ENCODE data around the gene ADORA2B.
"Not testable (repeated sequence)": the region's sequence is repeated elsewhere in the genome, so short reads cannot be mapped to it uniquely, and the experiment has no call there.

Gene ADORA2B

DNA sequence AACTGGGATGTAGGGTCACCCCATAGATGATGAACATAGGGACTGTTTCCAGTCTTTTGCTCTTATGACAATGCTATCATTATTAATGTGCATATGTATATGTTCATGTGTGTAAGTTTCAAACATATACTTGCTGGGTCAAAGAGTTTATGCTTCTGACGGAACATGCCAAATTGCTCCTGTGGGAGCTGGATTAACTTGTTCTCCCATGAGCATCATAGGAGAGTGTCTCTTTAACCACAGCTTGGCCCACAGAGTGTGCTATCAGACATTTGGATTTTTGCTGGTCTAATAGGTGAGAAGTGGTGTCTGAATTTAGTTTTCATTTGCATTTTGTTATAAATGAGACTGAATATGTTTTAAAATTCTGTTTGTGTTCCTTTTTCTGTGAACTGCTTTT is 22.3 kb upstream of the ADORA2B start:
- no peak overlapping the region for H3K27ac ChIP-seq (ENCODE audit: low read length)
- H3K9me3 ChIP-seq (ENCODE audit: control insufficient read depth in 1 of 2, low read length in 2 of 2): no peaks in the 10 kb centered on the region
- H3K27me3 ChIP-seq (ENCODE audit: low read depth, low read length): no peaks in the 10 kb centered on the region
- H3K36me3 ChIP-seq (ENCODE audit: control insufficient read depth in 1 of 2, insufficient read depth in 2 of 2, low read length in 2 of 2): no peaks in the 10 kb centered on the region
- H3K4me3 ChIP-seq (ENCODE audit: low read depth in 1 of 2, low read length in 2 of 2): no peak overlapping the region
- H3K4me1 ChIP-seq (ENCODE audit: control insufficient read depth in 1 of 2, insufficient read depth in 2 of 2, low read length in 2 of 2): peaks cover 0 to 7% of the 10 kb centered on the region in 2 donors

DNA sequence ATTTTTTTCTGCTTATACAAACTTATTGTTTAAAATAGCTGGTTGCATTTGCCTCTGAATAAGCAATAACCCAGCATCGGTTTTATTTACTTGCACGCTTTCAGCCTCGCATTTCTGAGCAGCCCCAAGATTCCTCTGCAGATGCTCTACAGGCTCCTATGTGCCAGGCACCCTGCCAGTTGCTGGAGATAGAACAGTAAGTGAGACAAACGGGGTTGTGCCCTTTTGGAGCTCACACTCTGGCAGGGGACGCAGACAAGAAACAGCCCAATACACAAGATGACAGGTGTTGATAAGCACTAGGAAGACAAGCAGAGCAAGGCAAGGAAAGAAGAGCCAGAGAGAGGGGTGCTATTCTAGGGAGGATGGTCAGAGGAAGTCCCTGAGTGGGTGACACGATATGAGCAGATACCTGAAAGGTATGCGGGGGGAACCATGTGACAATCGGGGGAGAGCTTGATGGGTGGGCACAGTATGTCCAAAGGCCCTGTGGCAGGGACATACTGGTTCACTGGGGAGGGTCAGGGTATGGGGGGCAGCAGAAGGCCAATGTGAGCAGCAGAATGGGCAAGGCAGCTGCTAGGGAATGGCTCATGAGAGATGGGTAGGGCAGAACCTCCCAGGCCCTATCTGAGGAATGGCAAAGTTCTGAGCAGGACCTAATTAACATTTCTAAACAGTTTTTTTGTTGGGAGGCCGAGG is 18.7 kb upstream of the ADORA2B start:
- H3K27me3 ChIP-seq (ENCODE audit: low read depth, low read length): no peaks in the 10 kb centered on the region
- no peak overlapping the region for H3K27ac ChIP-seq (ENCODE audit: low read length)
- no peak overlapping the region for H3K4me3 ChIP-seq (ENCODE audit: low read depth in 1 of 2, low read length in 2 of 2)
- H3K4me1 ChIP-seq (ENCODE audit: control insufficient read depth in 1 of 2, insufficient read depth in 2 of 2, low read length in 2 of 2): peaks cover 0 to 7% of the 10 kb centered on the region in 2 donors
- no peaks in the 10 kb centered on the region for H3K9me3 ChIP-seq (ENCODE audit: control insufficient read depth in 1 of 2, low read length in 2 of 2)
- H3K36me3 ChIP-seq (ENCODE audit: control insufficient read depth in 1 of 2, insufficient read depth in 2 of 2, low read length in 2 of 2): no peaks in the 10 kb centered on the region

DNA sequence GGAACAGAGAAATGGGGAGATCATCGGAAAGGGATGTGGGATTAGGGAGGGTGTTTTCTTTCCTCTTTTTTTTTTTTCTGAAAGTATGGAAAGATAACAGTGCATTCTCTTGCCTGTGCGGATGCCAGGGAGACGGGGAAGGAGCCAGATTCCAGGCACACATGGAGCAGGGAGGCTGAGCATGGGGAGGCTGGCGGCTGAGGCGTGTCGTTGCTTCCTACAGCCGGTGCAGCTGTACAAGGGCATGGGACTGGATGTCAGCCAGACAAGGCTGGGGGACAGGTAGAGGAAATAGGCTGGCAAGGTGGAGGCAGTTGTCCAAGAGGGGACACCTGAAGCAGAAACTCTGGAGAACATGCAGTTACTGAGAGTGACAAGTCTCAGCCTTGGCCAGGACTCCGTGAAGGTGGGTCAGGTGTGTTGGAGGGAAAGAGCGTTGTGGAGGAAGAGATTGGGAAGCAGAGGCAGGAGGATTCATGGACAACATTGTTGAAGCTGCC is 16.6 kb upstream of the ADORA2B start:
- Histone ChIP-seq H3K27me3 (ENCODE audit: low read depth, low read length) (no peaks in the 10 kb centered on the region), H3K27ac (ENCODE audit: low read length) (no peak overlapping the region), H3K9me3 (ENCODE audit: control insufficient read depth in 1 of 2, low read length in 2 of 2) (no peaks in the 10 kb centered on the region), H3K4me3 (ENCODE audit: low read depth in 1 of 2, low read length in 2 of 2) (no peak overlapping the region), H3K36me3 (ENCODE audit: control insufficient read depth in 1 of 2, insufficient read depth in 2 of 2, low read length in 2 of 2) (no peaks in the 10 kb centered on the region), H3K4me1 (ENCODE audit: control insufficient read depth in 1 of 2, insufficient read depth in 2 of 2, low read length in 2 of 2) (peaks cover 0 to 7% of the 10 kb centered on the region in 2 donors)

DNA sequence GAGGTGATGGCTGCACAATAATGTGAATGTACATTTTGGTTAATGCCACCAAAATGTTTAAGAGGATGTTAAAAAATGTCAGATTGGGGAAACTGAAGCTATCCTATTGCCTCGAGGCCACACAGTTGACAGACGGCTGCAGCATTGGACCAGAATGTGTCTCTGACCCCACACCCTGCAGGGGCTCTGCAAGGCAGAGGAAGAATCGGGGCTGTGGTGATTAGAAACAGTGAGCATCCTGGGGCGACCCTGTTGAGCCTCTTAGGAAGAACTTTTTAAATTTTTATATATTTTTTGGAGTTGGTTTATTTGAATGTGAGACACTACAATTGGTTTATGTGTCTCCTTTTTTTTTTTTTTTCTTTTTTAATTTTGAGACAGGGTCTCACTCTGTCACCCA is 15.0 kb upstream of the ADORA2B start:
- Histone ChIP-seq H3K4me3 (ENCODE audit: low read depth in 1 of 2, low read length in 2 of 2) (no peak overlapping the region), H3K9me3 (ENCODE audit: control insufficient read depth in 1 of 2, low read length in 2 of 2) (no peaks in the 10 kb centered on the region), H3K4me1 (ENCODE audit: control insufficient read depth in 1 of 2, insufficient read depth in 2 of 2, low read length in 2 of 2) (peaks cover 0 to 7% of the 10 kb centered on the region in 2 donors), H3K36me3 (ENCODE audit: control insufficient read depth in 1 of 2, insufficient read depth in 2 of 2, low read length in 2 of 2) (no peaks in the 10 kb centered on the region), H3K27ac (ENCODE audit: low read length) (no peak overlapping the region), H3K27me3 (ENCODE audit: low read depth, low read length) (no peaks in the 10 kb centered on the region)

DNA sequence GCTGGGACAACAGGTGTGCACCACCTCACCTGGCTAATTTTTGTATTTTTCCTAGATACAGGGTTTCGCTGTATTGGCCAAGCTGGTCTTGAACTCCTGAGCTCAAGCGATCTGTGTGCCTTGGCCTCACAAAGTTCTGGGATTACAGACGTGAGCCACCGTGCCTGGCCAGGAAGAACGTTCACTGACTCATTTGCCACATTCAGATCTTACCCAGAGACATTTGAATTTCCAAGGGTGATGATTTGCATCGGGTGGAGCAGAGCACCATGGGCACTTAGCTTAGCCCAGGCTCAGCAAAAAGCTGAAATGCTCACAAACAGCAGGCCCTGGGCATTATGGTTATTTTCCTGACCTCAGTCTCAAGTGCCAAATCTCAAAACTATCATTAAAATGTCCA is 14.5 kb upstream of the ADORA2B start:
- no peaks in the 10 kb centered on the region for H3K9me3 ChIP-seq (ENCODE audit: control insufficient read depth in 1 of 2, low read length in 2 of 2)
- no peaks in the 10 kb centered on the region for H3K36me3 ChIP-seq (ENCODE audit: control insufficient read depth in 1 of 2, insufficient read depth in 2 of 2, low read length in 2 of 2)
- H3K27ac ChIP-seq (ENCODE audit: low read length): no peak overlapping the region
- H3K4me1 ChIP-seq (ENCODE audit: control insufficient read depth in 1 of 2, insufficient read depth in 2 of 2, low read length in 2 of 2): peaks cover 0 to 6% of the 10 kb centered on the region in 2 donors
- no peaks in the 10 kb centered on the region for H3K27me3 ChIP-seq (ENCODE audit: low read depth, low read length)
- H3K4me3 ChIP-seq (ENCODE audit: low read depth in 1 of 2, low read length in 2 of 2): no peak overlapping the region

DNA sequence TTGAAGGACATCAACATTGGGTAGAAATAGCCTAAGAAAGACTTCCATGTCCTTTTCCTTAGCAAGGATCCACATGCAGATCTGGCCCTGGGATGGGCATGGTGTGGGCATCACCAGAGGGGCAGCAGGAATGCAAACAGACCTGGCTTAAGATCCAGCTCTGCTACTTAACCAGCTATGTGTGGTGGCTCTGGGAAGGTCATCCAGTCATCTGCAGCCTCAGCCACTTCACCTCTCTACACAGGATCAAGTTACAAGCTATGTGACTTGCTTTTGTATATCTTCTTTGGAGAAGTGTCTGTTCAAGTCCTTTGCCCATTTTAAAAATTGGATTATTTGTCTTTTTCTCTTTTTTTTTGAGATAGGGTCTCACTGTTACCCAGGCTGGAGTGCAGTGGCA is 13.5 kb upstream of the ADORA2B start:
- no peak overlapping the region for H3K27ac ChIP-seq (ENCODE audit: low read length)
- H3K4me1 ChIP-seq (ENCODE audit: control insufficient read depth in 1 of 2, insufficient read depth in 2 of 2, low read length in 2 of 2): peaks cover 0 to 3% of the 10 kb centered on the region in 2 donors
- H3K27me3 ChIP-seq (ENCODE audit: low read depth, low read length): no peaks in the 10 kb centered on the region
- H3K36me3 ChIP-seq (ENCODE audit: control insufficient read depth in 1 of 2, insufficient read depth in 2 of 2, low read length in 2 of 2): no peaks in the 10 kb centered on the region
- no peak overlapping the region for H3K4me3 ChIP-seq (ENCODE audit: low read depth in 1 of 2, low read length in 2 of 2)
- no peaks in the 10 kb centered on the region for H3K9me3 ChIP-seq (ENCODE audit: control insufficient read depth in 1 of 2, low read length in 2 of 2)

DNA sequence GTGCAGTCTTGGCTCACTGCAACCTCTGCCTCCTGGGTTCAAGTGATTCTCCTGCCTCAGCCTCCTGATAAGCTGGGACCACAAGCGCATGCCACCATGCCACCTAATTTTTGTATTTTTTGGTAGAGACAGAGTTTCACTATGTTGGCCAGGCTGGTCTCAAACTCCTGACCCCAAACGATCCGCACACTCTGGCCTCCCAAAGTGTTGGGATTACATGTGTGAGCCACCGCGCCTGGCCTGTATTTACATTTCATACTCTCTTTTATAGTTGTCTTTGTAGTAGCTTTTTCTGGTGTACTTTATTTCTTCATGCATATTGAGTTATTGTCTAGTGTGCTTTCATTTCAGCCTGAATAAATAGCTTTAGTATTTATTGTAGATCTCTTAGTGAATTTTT is 10.1 kb upstream of the ADORA2B start:
- Histone ChIP-seq H3K27me3 (ENCODE audit: low read depth, low read length) (no peaks in the 10 kb centered on the region), H3K4me1 (ENCODE audit: control insufficient read depth in 1 of 2, insufficient read depth in 2 of 2, low read length in 2 of 2) (no peaks in the 10 kb centered on the region), H3K36me3 (ENCODE audit: control insufficient read depth in 1 of 2, insufficient read depth in 2 of 2, low read length in 2 of 2) (no peaks in the 10 kb centered on the region), H3K4me3 (ENCODE audit: low read depth in 1 of 2, low read length in 2 of 2) (no peak overlapping the region), H3K27ac (ENCODE audit: low read length) (no peak overlapping the region), H3K9me3 (ENCODE audit: control insufficient read depth in 1 of 2, low read length in 2 of 2) (no peaks in the 10 kb centered on the region)

DNA sequence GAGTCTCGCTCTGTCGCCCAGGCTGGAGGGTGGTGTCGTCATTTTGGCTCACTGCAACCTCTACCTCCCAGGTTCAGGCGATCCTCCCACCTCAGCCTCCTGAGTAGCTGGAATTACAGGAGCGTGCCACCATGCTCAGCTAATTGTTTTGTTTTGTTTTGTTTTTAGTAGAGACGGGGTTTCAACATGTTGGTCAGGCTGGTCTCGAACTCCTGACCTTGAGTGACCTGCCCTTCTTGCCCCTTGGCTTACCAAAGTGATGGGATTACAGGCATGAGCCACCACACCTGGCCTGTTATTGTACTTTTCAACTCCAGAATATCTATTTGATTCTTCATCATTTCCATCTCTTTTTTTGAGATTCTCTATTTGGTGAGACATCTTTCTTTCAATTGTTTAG is 9.0 kb upstream of the ADORA2B start:
- Histone ChIP-seq H3K27me3 (ENCODE audit: low read depth, low read length) (no peaks in the 10 kb centered on the region), H3K27ac (ENCODE audit: low read length) (no peak overlapping the region), H3K4me3 (ENCODE audit: low read depth in 1 of 2, low read length in 2 of 2) (no peak overlapping the region), H3K36me3 (ENCODE audit: control insufficient read depth in 1 of 2, insufficient read depth in 2 of 2, low read length in 2 of 2) (no peaks in the 10 kb centered on the region), H3K9me3 (ENCODE audit: control insufficient read depth in 1 of 2, low read length in 2 of 2) (no peaks in the 10 kb centered on the region), H3K4me1 (ENCODE audit: control insufficient read depth in 1 of 2, insufficient read depth in 2 of 2, low read length in 2 of 2) (no peaks in the 10 kb centered on the region)

DNA sequence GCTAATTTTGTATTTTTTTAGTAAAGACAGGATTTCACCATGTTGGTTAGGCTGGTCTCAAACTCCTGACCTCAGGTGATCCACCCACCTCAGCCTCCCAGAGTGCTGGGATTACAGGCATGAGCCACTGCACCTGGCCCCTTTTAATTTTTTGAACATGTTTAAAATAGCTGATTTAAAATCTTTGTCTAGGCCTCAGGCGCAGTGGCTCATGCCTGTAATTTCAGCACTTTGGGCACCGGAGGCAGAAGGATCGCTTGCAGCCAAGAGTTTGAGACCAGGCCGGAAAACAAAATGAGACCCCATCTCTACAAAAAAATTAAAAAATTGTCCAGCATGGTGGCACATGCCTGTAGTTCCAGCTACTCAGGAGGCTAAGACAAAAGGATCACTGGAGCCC is 8.4 kb upstream of the ADORA2B start:
- not testable (repeated sequence) for H3K27ac ChIP-seq (ENCODE audit: low read length); H3K27me3 ChIP-seq (ENCODE audit: low read depth, low read length); H3K36me3 ChIP-seq (ENCODE audit: control insufficient read depth in 1 of 2, insufficient read depth in 2 of 2, low read length in 2 of 2); H3K9me3 ChIP-seq (ENCODE audit: control insufficient read depth in 1 of 2, low read length in 2 of 2); H3K4me1 ChIP-seq (ENCODE audit: control insufficient read depth in 1 of 2, insufficient read depth in 2 of 2, low read length in 2 of 2); H3K4me3 ChIP-seq (ENCODE audit: low read depth in 1 of 2, low read length in 2 of 2)

DNA sequence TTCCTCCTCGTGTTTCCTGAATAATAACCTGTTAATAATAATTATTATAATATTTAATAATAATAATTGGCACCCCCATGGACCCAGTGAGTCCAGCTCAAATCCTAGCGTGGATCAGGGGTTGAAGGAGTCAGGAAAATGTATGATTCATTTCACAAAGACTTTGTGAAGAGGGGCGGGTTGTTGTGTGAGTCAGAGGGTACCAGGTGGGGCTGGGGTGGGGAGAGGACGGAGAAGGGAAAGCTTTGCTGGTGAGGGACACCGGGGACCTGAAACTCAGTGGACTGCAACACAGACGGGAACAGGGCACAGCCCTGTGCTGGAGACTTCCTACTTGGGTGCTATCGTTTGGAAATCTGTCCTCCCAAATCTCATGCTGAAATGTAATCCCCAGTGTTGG is 3.1 kb upstream of the ADORA2B start:
- Histone ChIP-seq H3K36me3 (ENCODE audit: control insufficient read depth in 1 of 2, insufficient read depth in 2 of 2, low read length in 2 of 2) (no peaks in the 10 kb centered on the region), H3K27ac (ENCODE audit: low read length) (no peak overlapping the region), H3K9me3 (ENCODE audit: control insufficient read depth in 1 of 2, low read length in 2 of 2) (no peaks in the 10 kb centered on the region), H3K4me1 (ENCODE audit: control insufficient read depth in 1 of 2, insufficient read depth in 2 of 2, low read length in 2 of 2) (peaks cover 5 to 12% of the 10 kb centered on the region in 2 donors), H3K4me3 (ENCODE audit: low read depth in 1 of 2, low read length in 2 of 2) (no peak overlapping the region), H3K27me3 (ENCODE audit: low read depth, low read length) (no peaks in the 10 kb centered on the region)

DNA sequence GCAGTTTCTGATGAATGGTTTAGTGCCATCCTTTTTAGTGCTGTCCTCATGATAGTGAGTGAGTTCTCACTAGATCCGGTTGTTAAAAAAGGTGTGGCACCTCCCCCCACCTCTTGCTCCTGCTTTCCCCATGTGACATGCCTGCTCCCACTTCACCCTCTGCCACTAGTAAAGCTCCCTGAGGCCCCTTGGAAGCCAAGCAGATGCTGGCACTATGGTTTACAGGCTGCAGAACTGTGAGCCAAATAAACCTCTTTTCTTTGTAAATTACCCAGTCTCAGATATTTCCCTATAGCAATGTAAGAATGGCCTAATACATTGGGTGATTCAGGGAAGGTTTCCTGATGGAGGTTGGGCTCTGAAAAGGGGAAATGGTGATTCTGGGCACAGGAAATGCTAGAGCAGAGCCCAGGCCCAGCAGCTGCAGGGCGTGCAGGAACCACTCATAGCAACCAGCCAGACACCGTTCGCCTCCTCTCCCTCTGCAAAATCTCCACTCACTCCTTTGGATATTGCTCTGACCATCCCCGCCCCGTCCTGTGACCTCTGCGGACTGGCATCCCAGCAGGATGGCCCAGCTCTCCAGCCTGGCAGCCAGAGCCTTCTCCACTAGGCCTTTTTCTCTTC is 2.6 kb upstream of the ADORA2B start:
- Histone ChIP-seq H3K27me3 (ENCODE audit: low read depth, low read length) (no peaks in the 10 kb centered on the region), H3K27ac (ENCODE audit: low read length) (no peak overlapping the region), H3K4me1 (ENCODE audit: control insufficient read depth in 1 of 2, insufficient read depth in 2 of 2, low read length in 2 of 2) (peaks cover 5 to 12% of the 10 kb centered on the region in 2 donors), H3K36me3 (ENCODE audit: control insufficient read depth in 1 of 2, insufficient read depth in 2 of 2, low read length in 2 of 2) (no peaks in the 10 kb centered on the region), H3K4me3 (ENCODE audit: low read depth in 1 of 2, low read length in 2 of 2) (no peak overlapping the region), H3K9me3 (ENCODE audit: control insufficient read depth in 1 of 2, low read length in 2 of 2) (no peaks in the 10 kb centered on the region)

Data from muscle layer of duodenum (tissue), 2 donors.